ENCODE results near the gene GRID2. TPM values are rescaled to one million over a fixed set of nuclear protein-coding genes. Genes with fewer than 3 reads are reported as not detected.

The GRID2 gene
- polyA plus RNA-seq, 1 donor from 2014 or later = 14.9 TPM

DNA sequence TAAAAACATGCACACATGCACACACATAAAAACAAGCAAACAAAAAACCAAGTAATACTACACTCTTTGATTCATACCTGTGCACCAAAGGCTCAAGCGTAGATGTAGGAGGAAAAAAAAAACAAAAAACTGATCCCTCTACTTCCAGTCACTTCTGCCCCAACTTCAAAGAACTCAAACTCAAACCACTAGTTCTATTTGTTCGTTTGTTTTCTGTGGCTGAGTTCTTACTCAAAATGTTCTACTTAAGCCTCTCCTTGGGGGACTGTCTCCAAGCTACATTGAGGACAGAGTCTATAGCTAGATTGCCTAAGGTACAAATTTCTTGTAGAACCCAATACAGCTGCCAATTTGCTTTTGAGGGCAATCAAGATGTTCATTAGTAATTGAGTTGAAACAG lies 1353.8 kb downstream of the GRID2 start:
- Histone ChIP-seq H3K79me2 (replicated peaks; ENCODE audit: insufficient read depth, low read length) (no peaks in the 10 kb centered on the region), H3K27ac (ENCODE audit: low read length) (no peak overlapping the region), H3K27me3 (ENCODE audit: insufficient read depth, low read depth, low read length) (no peaks in the 10 kb centered on the region), H4K20me1 (ENCODE audit: insufficient read depth) (no peaks in the 10 kb centered on the region), H3K4me3 (ENCODE audit: low read length) (no peak overlapping the region), H3K36me3 (ENCODE audit: insufficient read depth, low read length) (no peaks in the 10 kb centered on the region), H3K9me2 (ENCODE audit: insufficient read depth, low read length) (no peaks in the 10 kb centered on the region), H3K9ac (ENCODE audit: low read length) (no peak overlapping the region), H2AFZ (ENCODE audit: low read depth, low read length) (no peak overlapping the region), H3F3A (ENCODE audit: insufficient read depth, low read length, poor library complexity, severe bottlenecking) (peaks cover 20% of the 10 kb centered on the region), H3K9me3 (ENCODE audit: low read length) (no peaks in the 10 kb centered on the region), H3K4me2 (ENCODE audit: low read length) (no peak overlapping the region)
- TF ChIP-seq RAD21 (conservative IDR thresholded peaks at IDR 0.05) = no peak
- TF ChIP-seq, protein P1, sequence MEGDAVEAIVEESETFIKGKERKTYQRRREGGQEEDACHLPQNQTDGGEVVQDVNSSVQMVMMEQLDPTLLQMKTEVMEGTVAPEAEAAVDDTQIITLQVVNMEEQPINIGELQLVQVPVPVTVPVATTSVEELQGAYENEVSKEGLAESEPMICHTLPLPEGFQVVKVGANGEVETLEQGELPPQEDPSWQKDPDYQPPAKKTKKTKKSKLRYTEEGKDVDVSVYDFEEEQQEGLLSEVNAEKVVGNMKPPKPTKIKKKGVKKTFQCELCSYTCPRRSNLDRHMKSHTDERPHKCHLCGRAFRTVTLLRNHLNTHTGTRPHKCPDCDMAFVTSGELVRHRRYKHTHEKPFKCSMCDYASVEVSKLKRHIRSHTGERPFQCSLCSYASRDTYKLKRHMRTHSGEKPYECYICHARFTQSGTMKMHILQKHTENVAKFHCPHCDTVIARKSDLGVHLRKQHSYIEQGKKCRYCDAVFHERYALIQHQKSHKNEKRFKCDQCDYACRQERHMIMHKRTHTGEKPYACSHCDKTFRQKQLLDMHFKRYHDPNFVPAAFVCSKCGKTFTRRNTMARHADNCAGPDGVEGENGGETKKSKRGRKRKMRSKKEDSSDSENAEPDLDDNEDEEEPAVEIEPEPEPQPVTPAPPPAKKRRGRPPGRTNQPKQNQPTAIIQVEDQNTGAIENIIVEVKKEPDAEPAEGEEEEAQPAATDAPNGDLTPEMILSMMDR (IDR thresholded peaks at IDR 0.05; ENCODE audit: poor library complexity, severe bottlenecking) = no peak
- TF ChIP-seq EZH2 (IDR thresholded peaks at IDR 0.05; ENCODE audit: borderline replicate concordance, insufficient read depth, low read length, poor library complexity, severe bottlenecking) = no peak
- TF ChIP-seq SMC3 (conservative IDR thresholded peaks at IDR 0.05; ENCODE audit: poor library complexity) = no peak
- no peak for TF ChIP-seq POLR2AphosphoS5 (IDR thresholded peaks at IDR 0.05)
- no peak for TF ChIP-seq TAF1 (IDR thresholded peaks at IDR 0.05; ENCODE audit: low read depth)
- TF ChIP-seq EP300 (conservative IDR thresholded peaks at IDR 0.05; ENCODE audit: poor library complexity, severe bottlenecking) = no peak
- TF ChIP-seq, protein P2, sequence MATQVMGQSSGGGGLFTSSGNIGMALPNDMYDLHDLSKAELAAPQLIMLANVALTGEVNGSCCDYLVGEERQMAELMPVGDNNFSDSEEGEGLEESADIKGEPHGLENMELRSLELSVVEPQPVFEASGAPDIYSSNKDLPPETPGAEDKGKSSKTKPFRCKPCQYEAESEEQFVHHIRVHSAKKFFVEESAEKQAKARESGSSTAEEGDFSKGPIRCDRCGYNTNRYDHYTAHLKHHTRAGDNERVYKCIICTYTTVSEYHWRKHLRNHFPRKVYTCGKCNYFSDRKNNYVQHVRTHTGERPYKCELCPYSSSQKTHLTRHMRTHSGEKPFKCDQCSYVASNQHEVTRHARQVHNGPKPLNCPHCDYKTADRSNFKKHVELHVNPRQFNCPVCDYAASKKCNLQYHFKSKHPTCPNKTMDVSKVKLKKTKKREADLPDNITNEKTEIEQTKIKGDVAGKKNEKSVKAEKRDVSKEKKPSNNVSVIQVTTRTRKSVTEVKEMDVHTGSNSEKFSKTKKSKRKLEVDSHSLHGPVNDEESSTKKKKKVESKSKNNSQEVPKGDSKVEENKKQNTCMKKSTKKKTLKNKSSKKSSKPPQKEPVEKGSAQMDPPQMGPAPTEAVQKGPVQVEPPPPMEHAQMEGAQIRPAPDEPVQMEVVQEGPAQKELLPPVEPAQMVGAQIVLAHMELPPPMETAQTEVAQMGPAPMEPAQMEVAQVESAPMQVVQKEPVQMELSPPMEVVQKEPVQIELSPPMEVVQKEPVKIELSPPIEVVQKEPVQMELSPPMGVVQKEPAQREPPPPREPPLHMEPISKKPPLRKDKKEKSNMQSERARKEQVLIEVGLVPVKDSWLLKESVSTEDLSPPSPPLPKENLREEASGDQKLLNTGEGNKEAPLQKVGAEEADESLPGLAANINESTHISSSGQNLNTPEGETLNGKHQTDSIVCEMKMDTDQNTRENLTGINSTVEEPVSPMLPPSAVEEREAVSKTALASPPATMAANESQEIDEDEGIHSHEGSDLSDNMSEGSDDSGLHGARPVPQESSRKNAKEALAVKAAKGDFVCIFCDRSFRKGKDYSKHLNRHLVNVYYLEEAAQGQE (IDR thresholded peaks at IDR 0.05; ENCODE audit: borderline replicate concordance) = no peak
- no peak for TF ChIP-seq MXI1 (conservative IDR thresholded peaks at IDR 0.05; ENCODE audit: poor library complexity, severe bottlenecking)

DNA sequence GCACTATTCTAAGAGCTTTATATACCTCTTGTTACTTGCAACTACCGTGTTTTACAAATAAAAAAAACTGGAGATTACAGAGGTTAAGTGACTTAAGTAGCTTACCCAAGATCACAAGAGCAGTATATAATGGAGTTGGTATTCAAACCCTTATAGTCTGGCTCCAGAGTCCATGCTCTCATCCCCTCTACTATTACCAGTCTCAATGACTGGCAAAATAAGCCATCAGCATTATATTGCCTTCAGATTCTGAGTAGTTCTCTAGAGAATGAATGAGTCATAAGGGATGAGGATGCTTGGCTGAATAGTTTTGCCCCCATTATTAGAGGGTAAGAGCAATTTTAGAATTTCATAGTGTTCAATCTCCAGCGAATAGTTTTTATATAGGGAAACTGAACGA lies 1354.7 kb downstream of the GRID2 start:
- H3K9ac ChIP-seq (ENCODE audit: low read length) = no peak overlapping the region
- no peaks in the 10 kb centered on the region for H3K9me2 ChIP-seq (ENCODE audit: insufficient read depth, low read length)
- H3K27me3 ChIP-seq (ENCODE audit: insufficient read depth, low read depth, low read length) = no peaks in the 10 kb centered on the region
- H3K27ac ChIP-seq (ENCODE audit: low read length) = no peak overlapping the region
- no peaks in the 10 kb centered on the region for H3K79me2 ChIP-seq (replicated peaks; ENCODE audit: insufficient read depth, low read length)
- no peaks in the 10 kb centered on the region for H3K9me3 ChIP-seq (ENCODE audit: low read length)
- H3K4me3 ChIP-seq (ENCODE audit: low read length) = no peak overlapping the region
- no peaks in the 10 kb centered on the region for H4K20me1 ChIP-seq (ENCODE audit: insufficient read depth)
- peaks cover 15% of the 10 kb centered on the region for H3F3A ChIP-seq (ENCODE audit: insufficient read depth, low read length, poor library complexity, severe bottlenecking)
- no peaks in the 10 kb centered on the region for H3K36me3 ChIP-seq (ENCODE audit: insufficient read depth, low read length)
- H2AFZ ChIP-seq (ENCODE audit: low read depth, low read length) = no peak overlapping the region
- no peak for TF ChIP-seq RAD21 (conservative IDR thresholded peaks at IDR 0.05)
- H3K4me2 ChIP-seq (ENCODE audit: low read length) = no peak overlapping the region

DNA sequence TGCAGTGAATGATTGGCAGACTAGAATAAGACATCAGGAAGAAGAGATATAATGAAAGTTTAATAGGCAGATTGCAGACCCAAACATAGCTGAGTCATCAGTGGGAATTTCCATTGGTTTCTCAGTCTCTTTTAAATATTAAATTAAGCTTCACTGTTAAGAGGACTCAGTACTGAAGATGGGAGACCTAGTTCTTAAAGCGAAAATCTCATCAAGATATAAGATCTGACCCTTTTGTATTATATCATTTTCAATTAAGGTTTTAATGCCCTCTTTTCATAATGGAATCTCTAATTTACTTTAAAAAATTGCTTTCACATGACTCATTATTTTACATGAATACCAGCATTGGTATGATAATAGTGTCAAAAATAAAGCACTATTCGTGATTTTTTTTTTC lies 1355.9 kb downstream of the GRID2 start:
- H3F3A ChIP-seq (ENCODE audit: insufficient read depth, low read length, poor library complexity, severe bottlenecking) = peaks cover 11% of the 10 kb centered on the region
- TF ChIP-seq TAF1 (IDR thresholded peaks at IDR 0.05; ENCODE audit: low read depth) (no peak), POLR2AphosphoS5 (IDR thresholded peaks at IDR 0.05) (no peak), RAD21 (conservative IDR thresholded peaks at IDR 0.05) (no peak), EZH2 (IDR thresholded peaks at IDR 0.05; ENCODE audit: borderline replicate concordance, insufficient read depth, low read length, poor library complexity, severe bottlenecking) (no peak), MXI1 (conservative IDR thresholded peaks at IDR 0.05; ENCODE audit: poor library complexity, severe bottlenecking) (no peak), EP300 (conservative IDR thresholded peaks at IDR 0.05; ENCODE audit: poor library complexity, severe bottlenecking) (no peak)
- TF ChIP-seq, protein P1 (IDR thresholded peaks at IDR 0.05; ENCODE audit: poor library complexity, severe bottlenecking) = no peak
- TF ChIP-seq, protein P2 (IDR thresholded peaks at IDR 0.05; ENCODE audit: borderline replicate concordance) = no peak
- H3K36me3 ChIP-seq (ENCODE audit: insufficient read depth, low read length) = no peaks in the 10 kb centered on the region
- H3K4me3 ChIP-seq (ENCODE audit: low read length) = no peak overlapping the region
- no peaks in the 10 kb centered on the region for H3K27me3 ChIP-seq (ENCODE audit: insufficient read depth, low read depth, low read length)
- no peaks in the 10 kb centered on the region for H3K79me2 ChIP-seq (replicated peaks; ENCODE audit: insufficient read depth, low read length)
- peak overlapping the region; percentile 48 for H3K27ac ChIP-seq (ENCODE audit: low read length)
- H3K4me2 ChIP-seq (ENCODE audit: low read length) = no peak overlapping the region
- H3K9ac ChIP-seq (ENCODE audit: low read length) = no peak overlapping the region
- no peak overlapping the region for H2AFZ ChIP-seq (ENCODE audit: low read depth, low read length)
- H3K9me2 ChIP-seq (ENCODE audit: insufficient read depth, low read length) = no peaks in the 10 kb centered on the region
- H4K20me1 ChIP-seq (ENCODE audit: insufficient read depth) = no peaks in the 10 kb centered on the region
- H3K9me3 ChIP-seq (ENCODE audit: low read length) = no peaks in the 10 kb centered on the region

All from neural cell (in vitro differentiated cells).